HG02798 (cell line): ENCODE results near the gene EVI5L.

Experiments
- ATAC-seq: cut with Tn5 transposase; IDR thresholded peaks from one replicate; pipeline ENCODE4 v1.9.1; 2021; ENCODE audit warnings: mild to moderate bottlenecking; ENCODE audit not compliant: unreplicated experiment, poor library complexity

The EVI5L gene

DNA sequence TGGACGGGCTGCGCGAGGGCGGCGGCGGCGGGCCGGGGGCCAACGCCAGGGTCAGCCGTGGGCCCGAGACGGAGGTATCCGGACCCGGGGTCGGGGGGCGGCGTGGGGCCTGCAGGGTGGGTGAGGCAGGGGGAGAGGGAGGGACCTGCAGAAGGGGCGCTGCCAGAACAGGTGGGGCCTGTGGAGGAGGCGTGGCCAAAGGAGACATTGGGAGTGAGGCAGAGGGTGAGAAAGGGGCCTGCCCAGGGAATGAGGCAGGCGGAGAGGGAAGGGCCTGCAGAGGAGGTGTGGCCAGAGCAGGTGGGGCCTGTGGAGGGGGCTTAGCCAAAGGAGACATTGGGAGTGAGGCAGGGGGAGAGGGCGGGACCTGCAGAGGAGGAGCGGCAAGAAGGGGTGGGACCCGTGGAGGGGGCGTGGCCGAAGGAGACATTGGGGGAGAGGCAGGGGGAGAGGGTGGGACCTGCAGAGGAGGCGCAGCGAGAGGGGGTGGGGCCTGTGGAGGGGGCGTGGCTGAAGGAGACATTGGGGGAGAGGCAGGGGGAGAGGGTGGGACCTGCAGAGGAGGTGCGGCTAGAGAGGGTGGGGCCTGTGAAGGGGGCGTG, 40.0 kb downstream of the EVI5L start:
- ATAC-seq = no peak

DNA sequence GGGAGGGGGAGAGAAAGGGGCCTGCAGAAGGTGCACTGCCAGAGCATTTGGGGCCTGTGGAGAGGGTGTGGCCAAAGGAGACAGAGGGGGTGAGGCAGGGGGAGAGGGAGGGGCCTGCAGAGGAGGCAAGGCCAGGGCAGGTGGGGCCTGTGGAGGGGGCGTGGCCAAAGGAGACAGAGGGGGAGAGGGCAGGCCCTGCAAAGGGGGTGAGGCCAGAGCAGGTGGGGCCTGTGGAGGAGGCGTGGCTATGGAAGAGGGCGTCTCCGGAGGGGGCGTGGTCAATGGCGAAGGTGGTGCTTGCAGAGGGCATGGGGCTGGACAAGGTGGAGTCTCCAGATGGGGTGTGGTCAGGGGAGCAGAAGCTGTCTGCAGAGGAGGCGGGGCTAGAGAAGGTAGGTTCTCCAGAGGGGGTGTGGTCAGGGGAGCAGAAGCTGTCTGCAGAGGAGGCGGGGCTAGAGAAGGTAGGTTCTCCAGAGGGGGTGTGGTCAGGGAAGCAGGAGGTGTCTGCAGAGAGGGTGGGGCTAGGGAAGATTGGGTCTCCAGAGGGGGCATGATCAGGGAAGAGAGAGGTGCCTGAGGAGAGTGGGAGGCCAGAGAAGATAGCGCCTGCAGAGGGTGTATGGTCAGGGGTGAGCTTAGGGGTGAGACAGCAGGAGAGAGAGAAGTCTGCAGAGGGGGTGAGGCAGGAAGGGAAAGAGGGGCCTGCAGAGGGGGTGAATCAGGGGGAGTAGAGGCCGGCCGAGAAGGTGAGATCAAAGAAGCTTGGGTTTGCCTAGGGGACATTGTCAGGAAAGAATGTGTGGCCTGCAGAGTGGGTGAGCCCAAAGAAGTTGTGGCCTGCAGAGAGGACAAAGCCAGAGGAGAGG, 40.8 kb downstream of the EVI5L start:
- ATAC-seq = no peak

DNA sequence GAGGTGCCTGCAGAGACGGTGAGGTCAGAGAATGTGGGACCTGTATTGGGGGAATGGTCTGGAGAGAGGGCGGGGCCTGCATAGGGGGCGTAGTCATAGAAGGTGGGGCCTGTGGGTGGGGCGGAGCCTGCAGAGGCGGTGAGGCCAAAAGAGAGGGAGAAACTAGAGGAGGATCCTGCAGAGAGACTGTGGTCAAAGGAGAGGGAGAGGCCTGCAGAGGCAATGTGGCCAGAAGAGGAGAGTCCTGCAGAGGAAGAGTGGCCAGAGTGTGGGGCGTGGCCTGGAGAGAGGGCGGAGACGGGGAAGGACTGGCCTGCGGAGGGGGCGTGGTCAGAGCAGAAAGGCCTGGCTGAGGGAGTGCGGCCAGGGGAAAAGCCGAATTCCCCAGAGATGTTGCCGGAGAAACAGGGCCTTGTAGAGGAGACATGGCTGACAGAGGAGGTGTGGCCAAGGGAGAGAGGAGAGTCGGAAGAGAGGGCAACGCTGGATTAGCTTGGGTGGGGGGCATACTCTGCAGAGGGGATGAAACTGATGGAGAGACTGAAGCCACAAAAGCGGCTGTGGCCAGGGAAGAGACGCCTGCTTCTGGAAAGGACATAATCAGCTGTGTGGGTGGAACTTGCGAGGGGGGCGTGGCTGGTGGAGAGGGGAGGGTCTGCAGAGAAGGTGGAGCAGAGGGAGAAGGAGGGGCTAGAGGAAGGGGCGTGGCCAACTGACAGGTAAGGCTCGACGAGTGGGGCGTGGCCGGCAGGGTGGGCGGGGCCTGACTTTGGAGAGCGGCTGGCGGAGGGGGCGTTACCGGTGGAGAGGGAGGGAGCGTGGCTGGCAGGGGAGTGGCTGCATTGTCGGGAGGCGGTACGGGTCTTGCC, 41.7 kb downstream of the EVI5L start:
- ATAC-seq = no peak

DNA sequence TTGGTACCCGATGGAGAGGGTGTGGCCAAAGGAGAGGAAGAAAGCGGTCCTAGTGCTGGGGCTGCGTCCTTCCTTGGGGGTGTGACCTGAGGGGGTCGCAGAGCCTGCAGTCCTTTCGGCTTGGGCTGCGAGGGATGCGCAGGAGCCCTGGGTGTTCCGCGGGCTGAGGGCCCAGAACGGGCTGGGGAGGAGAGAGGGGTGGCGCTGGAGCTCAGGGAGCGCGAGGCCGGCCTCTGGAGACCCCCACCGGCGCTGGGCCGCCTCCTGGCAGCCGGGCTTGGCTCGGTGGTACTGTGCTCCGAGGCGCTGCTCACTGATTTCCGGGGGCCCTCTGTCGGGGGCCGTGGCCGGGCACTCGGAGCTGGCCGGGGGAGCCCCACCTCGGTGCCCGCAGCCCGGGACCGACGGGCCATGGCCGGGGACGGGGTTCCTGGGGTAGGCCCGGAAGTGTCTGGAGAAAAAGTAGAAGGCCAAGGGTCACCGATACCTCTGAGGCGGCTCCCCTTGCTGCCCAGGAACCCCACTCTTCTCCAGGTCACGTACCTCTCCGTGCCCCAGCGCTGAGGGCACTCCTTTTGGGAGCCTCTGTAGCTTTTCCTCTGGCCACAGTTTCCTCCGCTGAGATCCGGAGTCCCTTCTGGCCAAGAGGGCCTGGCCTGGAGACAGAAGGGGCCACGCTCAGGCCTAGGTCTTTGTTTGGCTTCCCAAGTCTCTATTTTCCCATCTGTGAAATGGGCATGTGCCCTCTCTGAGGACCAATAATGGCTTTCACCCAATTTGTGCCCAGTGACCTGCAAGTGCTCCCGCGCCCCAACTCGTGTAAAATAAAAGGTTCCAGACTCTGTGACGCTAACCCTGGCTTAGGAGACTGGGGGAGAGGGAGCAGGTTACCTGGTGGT, 42.5 kb downstream of the EVI5L start:
- ATAC-seq = no peak

DNA sequence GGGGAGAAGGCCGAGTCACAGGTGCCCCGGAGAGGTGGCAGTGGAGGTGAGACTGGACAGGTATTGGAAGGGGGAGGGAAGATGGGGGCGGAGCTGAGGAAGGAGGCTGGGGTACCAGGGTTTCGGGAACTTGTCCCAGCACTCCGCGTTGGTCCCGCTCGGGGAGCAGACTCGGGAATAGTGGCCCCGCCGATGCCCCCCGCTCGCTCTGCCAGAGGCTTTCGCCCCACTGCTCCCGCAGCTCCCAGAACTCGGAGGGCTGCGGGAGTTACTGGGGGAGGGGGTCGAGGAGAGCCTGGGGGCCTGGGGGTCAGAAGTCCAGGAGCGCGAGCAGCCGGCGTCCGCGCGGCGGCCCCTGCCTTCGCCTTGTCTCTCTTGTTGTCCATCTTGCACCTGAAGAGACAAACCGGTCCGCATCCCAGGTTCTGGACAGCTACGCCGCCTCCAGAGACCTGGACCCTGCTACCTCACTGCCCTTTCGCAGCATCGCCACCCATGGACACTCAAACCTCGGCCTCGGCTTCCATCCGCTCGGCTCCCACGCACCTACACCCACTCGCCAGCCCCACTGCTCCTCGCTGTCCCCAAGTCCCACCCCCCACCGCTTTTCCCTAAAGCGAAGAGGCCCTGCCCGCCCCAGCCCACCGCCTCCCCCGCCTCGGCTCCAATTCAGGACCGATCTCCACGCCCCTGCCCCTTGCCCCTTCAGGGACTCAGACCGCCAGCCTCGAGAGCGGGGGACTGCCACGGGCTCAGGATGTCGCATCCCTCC, 43.5 kb downstream of the EVI5L start:
- ATAC-seq = no peak

DNA sequence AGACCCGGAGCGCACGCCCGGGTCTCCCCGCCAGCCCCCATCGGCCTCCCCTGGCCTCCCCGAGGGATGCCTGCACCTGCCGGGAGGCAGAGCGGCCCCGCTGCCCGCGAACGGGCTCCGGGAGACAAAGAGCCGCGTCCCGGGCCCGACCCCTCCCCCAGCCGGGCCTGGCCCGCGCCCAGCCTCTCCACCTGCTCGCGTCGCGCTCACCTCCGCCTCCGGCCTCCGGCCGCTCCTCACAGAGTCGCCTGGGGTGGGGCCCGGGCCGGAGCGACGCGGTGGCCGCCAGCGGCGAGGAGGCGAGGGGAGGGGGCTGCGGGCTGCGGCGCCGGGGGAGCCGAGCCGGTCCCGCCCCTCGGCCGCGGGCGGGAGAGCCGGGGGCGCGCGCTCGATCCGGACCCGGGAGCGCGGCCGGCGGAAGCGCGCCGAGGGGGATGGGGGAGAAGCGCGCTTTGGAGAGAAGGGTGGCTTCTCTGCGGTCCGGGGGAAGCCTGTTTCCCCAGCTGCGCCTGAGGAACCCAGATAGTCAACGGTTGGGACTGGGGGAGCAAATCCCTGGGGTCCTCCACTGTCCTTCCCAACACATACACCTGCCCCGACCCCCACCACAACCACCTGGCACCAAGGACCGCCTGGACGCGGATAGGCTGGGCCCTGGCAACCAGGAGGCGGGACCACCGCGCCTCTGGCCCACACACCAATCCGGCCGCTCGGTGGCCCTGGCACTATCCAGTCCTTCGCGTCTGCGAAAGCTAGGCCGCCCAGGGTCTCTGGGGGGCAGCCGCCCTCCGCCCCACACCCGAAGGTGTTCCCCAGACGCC, 44.3 kb downstream of the EVI5L start, which contains the start of gene PRR36:
TSS of gene PRR36 (minus strand) at position 315 of the 821 bp plus-strand sequence. CDS start 701 bp downstream, outside the sequence.
- ATAC-seq = no peak

DNA sequence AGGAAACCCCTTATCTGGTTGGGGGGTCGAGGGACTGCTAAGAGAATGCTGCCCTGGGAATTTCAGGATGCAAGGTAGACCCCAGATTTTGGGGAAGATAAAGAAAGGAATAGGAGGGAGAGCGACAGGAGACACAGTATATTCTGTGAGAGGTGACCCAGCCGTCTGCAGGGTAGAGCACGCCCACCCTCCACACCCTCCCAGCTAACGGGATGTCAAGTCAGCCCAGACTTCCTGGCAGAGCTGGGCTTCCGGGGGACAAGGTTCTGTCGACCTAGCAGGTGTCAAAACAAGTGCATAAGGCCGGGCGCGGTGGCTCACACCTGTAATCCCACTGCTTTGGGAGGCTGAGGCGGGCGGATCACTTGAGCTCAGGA, 44.9 kb downstream of the EVI5L start:
- no peak for ATAC-seq

DNA sequence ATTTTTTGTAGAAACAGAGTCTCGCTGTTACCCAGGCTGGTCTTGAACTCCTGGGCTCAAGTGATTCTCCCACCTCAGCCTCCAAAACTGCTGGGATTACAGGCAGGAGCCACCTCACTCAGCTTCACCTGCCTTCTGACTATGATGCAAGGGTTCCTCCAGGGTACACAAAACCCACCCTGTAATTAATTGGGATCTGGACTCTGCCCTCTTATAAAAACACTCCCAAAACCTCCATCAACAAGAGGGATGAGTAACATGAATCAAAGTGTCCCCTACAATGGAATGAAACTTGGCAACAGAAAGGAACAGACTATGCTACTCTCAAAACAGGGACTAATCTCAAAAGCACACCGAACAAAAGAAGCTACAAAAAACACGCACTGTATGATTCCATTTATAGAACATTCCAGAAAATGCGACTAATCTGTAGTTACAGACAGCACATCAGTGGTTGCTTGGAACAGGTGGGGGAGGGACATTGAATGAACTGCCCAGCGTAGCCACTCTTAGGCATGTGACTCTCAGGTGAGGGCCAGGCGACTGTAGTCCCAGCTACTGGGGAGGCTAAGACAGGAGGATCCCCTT, 47.3 kb downstream of the EVI5L start:
- ATAC-seq = no peak

DNA sequence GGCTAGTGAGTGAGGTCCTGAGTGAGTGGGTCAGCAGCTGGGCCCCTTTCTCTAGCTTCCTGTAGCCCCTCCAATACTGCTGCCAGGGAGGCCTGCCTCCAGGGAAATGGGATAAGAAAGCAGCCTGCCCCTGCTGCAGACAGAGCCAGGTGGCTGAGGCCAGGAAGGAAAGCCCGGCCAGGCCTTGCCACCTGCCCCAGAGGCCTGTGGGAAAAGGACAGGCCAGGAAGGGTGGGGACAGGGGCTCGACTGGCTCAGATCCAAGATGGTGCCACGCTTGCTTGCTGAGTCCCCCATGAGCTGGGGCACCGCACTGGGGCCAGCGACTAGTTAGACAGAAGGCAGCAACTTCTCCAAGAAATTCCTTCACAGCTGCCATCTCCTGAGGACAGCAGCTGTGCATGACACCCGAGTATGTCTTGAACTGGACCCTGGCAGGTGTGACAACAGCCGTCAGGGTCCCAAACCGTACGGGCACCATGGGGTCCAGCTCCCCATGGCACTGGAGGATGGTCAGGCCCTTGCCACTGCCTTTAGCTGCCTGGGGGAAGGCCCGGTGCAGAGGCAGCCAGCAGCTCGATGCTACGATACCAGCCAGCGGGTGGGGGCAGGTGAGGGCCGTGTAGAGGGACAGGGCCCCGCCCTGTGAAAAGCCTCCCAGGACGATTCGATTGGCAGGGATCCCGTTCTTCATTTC, 49.2 kb downstream of the EVI5L start:
- ATAC-seq = no peak

DNA sequence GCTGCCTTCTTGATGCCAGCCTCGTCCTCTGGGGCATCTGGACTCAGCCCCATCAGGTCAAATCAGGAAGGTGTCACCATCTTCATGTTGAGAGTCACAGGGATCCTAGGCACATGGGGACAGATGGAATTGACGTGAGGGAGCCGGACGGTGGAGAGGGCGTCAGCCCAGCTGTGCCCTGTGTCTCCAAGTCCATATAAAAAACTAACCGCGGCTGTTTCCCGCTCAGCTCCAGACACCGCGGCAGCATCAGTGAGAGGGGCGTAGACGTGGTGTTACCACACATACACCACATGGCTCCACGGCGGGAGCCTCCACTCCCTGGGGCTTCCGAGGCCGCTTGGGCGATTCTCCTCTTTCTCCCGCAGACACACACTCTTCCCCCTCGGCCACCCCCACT, 49.8 kb downstream of the EVI5L start:
- no peak for ATAC-seq

DNA sequence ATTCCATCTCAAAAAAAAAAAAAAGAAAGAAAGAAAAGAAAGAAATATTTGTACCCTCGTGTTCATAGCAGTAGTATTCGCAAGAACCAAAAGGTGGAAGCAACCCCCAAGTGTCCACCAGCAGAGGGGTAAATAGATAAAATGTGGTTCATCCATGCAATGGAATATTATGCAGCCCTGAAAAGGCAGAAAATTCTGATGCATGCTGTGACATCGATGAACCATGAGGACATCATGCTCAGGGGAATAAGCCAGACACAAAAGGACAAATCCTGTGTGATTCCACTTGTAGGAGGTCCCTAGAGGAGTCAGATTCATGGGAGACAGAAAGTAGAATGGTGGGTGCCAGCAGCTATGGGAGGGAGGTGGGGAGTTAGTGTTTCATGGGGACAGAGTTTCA, 51.9 kb downstream of the EVI5L start:
- ATAC-seq = no peak

DNA sequence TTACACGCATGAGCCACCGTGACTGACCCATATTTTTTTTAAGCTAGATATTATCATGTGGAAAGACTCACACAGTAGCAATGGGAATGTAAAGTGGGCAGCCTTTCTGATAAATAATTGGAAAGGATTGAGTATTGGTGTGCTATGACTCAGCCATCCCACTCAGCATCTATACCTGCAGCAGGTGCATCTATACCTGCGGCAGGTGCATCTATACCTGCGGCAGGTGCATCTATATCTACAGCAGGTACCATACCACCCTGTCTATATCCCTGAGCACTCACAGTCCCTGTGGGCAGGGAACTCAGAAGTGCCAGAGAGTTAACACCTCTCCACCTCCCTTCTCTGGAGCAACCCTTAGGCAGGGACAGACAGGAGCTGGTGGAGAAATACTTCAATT, 53.1 kb downstream of the EVI5L start:
- ATAC-seq = no peak

DNA sequence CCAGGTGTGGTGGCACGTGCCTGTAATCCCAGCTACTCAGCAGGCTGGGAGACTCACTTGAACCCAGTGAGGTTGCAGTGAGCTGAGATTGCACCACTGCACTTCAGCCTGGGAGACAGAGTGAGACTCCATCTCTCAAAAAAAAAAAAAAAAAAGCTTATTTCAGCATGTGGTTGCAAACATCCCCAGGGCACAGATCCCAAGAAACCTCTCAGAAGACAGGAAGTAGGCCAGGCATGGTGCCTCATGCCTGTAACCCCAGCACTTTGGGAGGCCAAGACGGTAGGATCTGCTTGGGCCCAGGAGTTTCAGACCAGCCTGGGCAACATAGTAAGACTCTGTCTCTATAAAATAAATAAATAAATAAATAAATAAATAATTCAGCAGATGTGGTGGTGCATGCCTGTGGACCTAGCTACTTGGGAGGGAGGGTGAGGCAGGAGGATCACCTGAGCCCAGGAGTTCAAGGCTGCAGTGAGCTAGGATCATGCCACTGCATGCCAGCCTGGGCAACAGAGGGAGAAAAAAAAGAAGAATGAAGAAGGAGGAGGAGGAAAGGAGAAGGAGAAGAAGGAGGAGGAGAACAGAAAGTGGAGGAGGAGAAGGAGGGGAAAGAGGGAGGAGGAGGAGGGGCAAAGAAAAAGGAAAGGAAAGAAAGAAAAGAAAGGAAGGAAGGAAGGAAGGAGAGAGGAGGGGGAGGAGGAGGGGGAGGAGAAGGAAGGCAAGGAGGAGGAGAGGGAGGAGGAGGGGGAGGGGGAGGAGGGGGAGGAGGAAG, 54.0 kb downstream of the EVI5L start:
- no peak for ATAC-seq

DNA sequence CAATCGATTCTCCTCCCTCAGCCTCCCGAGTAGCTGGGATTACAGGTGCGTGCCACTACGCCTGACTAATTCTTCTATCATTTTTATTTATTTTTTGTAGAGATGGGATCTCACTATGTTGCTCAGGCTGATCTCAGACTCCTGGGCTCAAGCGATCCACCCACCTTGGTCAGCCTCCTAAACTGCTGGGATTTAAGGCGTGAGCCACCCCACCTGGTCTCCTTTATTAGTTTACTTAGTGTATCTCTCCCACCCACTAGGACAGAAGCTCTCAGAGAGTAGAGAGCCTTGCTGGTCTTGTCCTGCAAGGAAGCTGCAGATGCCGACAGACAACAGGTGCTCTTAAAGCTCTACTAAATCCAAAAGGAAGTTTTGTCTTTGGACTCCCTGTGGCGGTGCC, 55.8 kb downstream of the EVI5L start:
- no peak for ATAC-seq

DNA sequence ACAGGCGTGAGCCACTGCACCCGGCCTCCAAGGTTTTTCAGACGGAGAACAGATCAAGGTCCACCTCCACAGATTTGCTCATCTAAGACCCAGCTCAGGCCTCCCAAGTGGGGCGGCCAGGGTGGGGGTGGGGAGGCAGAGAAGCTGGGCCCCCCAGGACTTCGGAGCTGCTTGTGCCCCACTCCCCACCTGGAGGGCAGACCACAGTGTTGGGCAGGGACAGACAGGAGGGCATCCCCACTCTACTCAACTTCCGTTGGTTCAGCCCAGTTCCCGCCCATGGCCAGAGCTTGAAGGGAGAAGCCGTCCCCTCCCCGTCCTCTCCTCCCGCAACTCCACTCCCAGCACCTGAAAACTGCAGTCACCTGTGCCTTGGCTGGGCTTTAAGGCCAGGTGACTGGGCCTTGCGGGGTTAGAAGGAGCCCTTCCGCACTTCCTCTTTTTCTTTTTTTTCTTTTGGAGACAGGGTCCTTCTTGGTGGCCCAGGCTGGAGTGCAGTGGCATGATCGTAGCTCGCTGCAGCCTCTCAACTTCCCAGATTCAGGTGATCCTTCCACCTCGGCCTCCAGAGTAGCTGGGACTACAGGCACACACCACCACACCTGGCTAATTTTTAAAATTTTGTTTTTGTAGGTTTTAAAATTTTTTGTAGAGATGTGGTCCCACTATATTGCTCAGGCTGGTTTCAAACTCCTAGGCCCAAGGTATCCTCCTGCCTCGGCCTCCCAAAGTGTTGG, 57.6 kb downstream of the EVI5L start:
- no peak for ATAC-seq
